Prostate gland (tissue), 2 donors: Measurements from ENCODE around the gene ELFN1. TPM values are rescaled to one million over a fixed set of nuclear protein-coding genes. Genes with fewer than 3 reads are reported as not detected.

ENCODE experiments used
- DNase-seq: peaks from one replicate; pipeline ENCODE4 v3.0.0-alpha.2; 2019; ENCODE audit warnings: low spot score
- H3K27ac ChIP-seq, 2 donors: fragments of 200-600 bp; sonication (generic); 2 replicates each; pipeline ENCODE4 v1.5.1; 2017 to 2019
- H3K27me3 ChIP-seq: fragments of 200-600 bp; sonication (generic); replicated peaks from 2 replicates; pipeline ENCODE4 v1.5.1; 2019; ENCODE audit not compliant: insufficient read depth
- H3K36me3 ChIP-seq, 2 donors: fragments of 200-600 bp; sonication (generic); 1 replicate in 1 of 2; 2 replicates in 1 of 2; pipeline versions ENCODE4 v1.5.1 to v1.8.1; 2017 to 2019
- H3K4me1 ChIP-seq: fragments of 200-600 bp; sonication (generic); replicated peaks from 2 replicates; pipeline ENCODE4 v1.5.1; 2019
- H3K4me3 ChIP-seq, 2 donors: fragments of 200-600 bp; sonication (generic); 2 replicates each; pipeline ENCODE4 v1.5.1; 2017 to 2019
- H3K9me3 ChIP-seq: fragments of 200-600 bp; sonication (generic); 2 replicates; pipeline ENCODE4 v1.5.1; 2017
- CTCF ChIP-seq, 4 experiments: fragments of 200-600 bp in 2 of 4; fragments of 450-650 bp in 2 of 4; sonication (generic) in 2 of 4; IDR thresholded peaks; 1 replicate in 3 of 4; 2 replicates in 1 of 4; pipeline ENCODE4 v1.5.1; 2016 to 2019; ENCODE audit warnings: antibody characterized with exemption in 4 of 4, mild to moderate bottlenecking in 2 of 4, moderate library complexity in 2 of 4
- POLR2A ChIP-seq: fragments of 450-650 bp; IDR thresholded peaks from one replicate; pipeline ENCODE4 v1.6.1; 2016; ENCODE audit warnings: antibody characterized with exemption, mild to moderate bottlenecking
- POLR2AphosphoS5 ChIP-seq: sonication (generic); formaldehyde crosslinking; IDR thresholded peaks from one replicate; pipeline ENCODE4 v1.6.1; 2017; ENCODE audit warnings: antibody characterized with exemption
- WGBS: methylation state at CpG from one replicate; pipeline ENCODE4 v1.1.5; 2018; 5-methylcytosine and 5-hydroxymethylcytosine counted together
- intact Hi-C: fragments of 100-400 bp; cut with DNase I; formaldehyde crosslinking; loops from one replicate; pipeline ENCODE4 v1.14.2; 2022
- total RNA-seq, 2 donors: library from RNA; depleted of rRNA; stranded (reverse); fragments of >200 nt; gene quantifications; one replicate each; pipeline ENCODE4 v1.1.0, GENCODE V29; 2016

The ELFN1 gene
- total RNA-seq, 2 donors from 2014 or later = 2.0 to 3.0 TPM

GRCh38 chr7:1642291-1642731 is 27.8 kb upstream of the ELFN1 start:
- no peak for TF ChIP-seq POLR2A
- no peak for TF ChIP-seq CTCF (IDR thresholded peaks at IDR 0.05)
- TF ChIP-seq POLR2AphosphoS5 = no peak
- Histone ChIP-seq H3K36me3 (no peaks in the 10 kb centered on the region), H3K9me3 (no peaks in the 10 kb centered on the region), H3K27ac (no peak overlapping the region), H3K4me1 (no peaks in the 10 kb centered on the region), H3K4me3 (no peak overlapping the region), H3K27me3 (peaks cover 2% of the 10 kb centered on the region)
- intact Hi-C loops = no loop called here
- DNase-seq = no peak
- WGBS = 49% methylated on average over 13 of the region's 14 CpGs

DNA sequence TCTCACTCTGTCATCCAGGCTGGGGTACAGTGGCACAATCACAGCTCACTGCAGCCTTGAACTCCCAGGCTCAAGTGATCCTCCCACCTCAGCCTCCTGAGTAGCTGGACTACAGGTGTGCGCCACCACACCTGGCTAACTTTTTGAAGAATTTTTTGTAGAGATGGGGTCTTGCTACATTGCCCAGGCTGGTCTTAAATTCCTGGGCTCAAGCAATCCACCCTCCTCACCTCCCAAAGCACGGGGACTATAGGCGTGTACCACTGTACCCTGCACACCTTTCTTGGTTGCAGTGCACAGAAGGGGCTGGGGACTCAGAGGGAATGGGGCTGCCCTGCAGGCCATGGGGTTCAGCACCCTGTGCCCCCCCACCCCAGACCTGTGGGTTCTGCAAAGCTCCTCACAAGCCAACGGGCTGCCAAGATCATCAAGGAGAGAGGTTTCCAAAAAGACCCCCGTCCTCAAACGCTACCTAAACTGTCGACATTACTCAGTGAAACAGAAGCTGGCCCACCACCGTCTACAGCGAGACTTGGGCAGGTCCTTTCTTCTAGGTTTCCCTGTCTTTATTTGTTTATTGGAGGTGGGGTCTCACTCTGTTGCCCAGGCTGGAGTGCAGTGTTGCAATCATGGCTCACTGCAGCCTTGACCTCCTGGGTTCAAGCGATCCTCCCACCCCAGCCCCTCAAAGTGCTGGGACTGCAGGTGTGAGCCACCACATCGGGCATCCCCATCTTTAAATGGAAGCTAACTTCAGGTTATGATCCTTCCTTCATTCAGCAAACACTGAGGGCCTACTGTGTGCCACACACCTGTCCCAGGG is 26.6 kb upstream of the ELFN1 start:
- WGBS = 94% methylated on average over 11 of the region's 11 CpGs
- Histone ChIP-seq H3K27ac (no peak overlapping the region), H3K9me3 (no peaks in the 10 kb centered on the region), H3K4me1 (peaks cover 5% of the 10 kb centered on the region), H3K36me3 (no peaks in the 10 kb centered on the region), H3K27me3 (peaks cover 2% of the 10 kb centered on the region), H3K4me3 (no peak overlapping the region)
- TF ChIP-seq POLR2AphosphoS5 (no peak), POLR2A (no peak), CTCF (IDR thresholded peaks at IDR 0.05) (no peak)
- intact Hi-C loops = no loop called here
- no peak for DNase-seq

DNA sequence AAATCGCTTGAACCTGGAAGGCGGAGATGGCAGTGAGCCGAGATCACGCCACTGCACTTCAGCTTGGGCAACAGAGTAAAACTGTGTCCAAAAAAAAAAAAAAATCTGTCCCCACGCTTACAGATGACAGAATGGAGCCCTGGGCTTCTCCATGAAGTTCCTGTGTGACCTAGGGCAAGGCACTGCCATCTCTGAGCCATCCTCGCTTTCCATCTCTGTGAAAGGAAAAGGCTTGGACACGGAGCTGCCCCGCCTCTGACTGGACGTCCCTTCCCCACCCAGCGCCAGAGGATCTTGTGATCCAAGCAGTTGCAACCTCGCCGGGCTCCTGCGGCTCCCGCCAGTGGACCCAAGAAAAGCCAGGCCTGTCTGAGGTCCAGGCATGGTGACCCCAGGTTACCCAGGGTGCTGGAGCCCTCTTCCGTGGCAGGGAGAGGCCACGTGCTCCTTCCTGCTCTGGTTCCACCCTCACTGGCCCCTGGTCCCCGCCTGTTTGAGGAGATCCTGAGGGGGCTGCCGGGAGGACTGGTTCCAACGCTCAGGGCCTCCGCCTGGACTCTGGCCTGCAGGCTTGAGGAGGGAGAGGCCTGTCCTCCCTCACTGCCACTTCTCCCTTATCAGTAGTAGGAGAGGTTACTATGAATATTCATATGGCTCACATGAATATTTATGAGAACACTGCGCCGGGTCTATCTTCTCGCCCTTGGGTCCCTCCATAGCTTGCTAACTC is 25.6 kb upstream of the ELFN1 start:
- Histone ChIP-seq H3K27me3 (peaks cover 2% of the 10 kb centered on the region), H3K4me1 (peaks cover 5% of the 10 kb centered on the region), H3K27ac (no peak overlapping the region), H3K4me3 (no peak overlapping the region), H3K36me3 (no peaks in the 10 kb centered on the region), H3K9me3 (no peaks in the 10 kb centered on the region)
- 90% methylated on average over 22 of the region's 23 CpGs for WGBS
- intact Hi-C loops = no loop called here
- no peak for DNase-seq
- TF ChIP-seq CTCF (IDR thresholded peaks at IDR 0.05) (no peak), POLR2AphosphoS5 (no peak), POLR2A (no peak)

GRCh38 chr7:1645071-1645409 is 25.0 kb upstream of the ELFN1 start:
- intact Hi-C loops = no loop called here
- H3K4me1 ChIP-seq = peaks cover 5% of the 10 kb centered on the region
- H3K27ac ChIP-seq = no peak overlapping the region
- no peaks in the 10 kb centered on the region for H3K36me3 ChIP-seq
- no peaks in the 10 kb centered on the region for H3K9me3 ChIP-seq
- no peak for DNase-seq
- peaks cover 2% of the 10 kb centered on the region for H3K27me3 ChIP-seq
- H3K4me3 ChIP-seq = no peak overlapping the region
- 88% methylated on average over 11 of the region's 11 CpGs for WGBS
- no peak for TF ChIP-seq CTCF (IDR thresholded peaks at IDR 0.05)
- no peak for TF ChIP-seq POLR2A
- TF ChIP-seq POLR2AphosphoS5 = no peak
